HG02970 (cell line): ENCODE data around the gene NKTR.
"Not testable (repeated sequence)": the region's sequence is repeated elsewhere in the genome, so short reads cannot be mapped to it uniquely, and the experiment has no call there.

Experiments used
- ATAC-seq: cut with Tn5 transposase; IDR thresholded peaks from one replicate; pipeline ENCODE4 v1.9.1; 2021; ENCODE audit warnings: mild to moderate bottlenecking, moderate library complexity, moderate number of reproducible peaks; ENCODE audit not compliant: unreplicated experiment, low FRiP score

NKTR gene

DNA sequence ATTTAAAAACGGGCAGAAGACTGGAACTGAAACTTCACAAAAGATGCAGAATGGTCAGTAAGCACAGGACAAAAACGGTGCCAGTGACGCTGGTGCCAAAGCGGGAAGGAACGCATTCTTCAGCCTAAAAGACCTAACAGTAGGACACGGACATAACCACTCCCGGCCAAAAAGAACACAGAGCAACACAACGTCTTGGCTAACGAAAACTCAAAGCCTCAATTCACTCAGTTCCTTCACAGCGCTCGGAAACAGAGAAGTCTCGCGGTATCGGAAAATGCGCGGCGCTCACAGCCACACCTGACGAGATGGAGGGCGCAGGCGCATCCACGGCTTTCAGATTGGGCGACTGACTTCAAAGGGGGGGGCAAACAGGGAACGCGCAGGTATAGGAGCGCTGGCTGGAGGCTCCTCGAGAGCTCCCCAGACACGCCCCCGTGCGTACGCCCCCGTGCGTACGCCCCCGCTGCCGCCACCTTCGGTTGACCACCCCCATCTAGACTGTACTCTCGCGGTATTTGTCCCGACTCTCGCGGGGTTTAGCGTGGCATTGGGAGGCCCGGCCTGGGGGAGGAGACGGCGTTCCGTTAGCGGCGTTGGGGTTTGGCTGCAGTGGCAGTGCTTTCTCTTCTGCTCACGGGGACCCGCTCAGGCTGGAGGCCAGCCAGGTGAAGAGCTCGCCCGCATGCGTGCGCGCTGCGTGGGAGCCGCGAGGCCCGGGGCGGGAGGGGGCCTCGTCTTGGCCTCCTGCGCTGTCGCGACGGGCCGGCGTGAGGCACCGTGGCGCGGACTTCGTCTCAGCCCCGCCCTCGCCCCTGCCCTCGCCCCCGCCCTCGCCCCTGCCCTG lies at the start of gene NKTR:
NKTR (plus strand) TSS at position 576 of the 847 bp plus-strand sequence. CDS start 321 bp downstream, outside the sequence.
- ATAC-seq, result peak; percentile 94

DNA sequence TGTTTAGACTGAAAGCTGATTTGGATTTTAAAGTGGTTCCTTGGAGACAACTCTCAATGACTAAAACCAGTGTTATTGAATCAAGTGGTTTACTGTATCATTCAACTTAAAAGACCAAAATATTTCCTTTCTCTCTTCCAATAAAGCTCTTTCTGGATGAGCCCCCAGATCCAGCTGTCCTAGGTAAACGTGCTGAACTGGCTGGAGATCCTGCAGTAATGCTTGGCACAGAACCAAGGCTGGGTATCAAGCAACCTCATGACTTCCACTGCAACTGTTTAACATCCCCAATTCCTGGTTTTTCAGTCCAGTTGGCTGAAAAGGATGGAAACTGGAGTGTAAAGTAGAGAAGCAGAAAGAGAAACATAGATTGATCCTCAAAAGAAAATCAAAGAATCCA lies 47.7 kb upstream of the NKTR start:
- no peak for ATAC-seq

DNA sequence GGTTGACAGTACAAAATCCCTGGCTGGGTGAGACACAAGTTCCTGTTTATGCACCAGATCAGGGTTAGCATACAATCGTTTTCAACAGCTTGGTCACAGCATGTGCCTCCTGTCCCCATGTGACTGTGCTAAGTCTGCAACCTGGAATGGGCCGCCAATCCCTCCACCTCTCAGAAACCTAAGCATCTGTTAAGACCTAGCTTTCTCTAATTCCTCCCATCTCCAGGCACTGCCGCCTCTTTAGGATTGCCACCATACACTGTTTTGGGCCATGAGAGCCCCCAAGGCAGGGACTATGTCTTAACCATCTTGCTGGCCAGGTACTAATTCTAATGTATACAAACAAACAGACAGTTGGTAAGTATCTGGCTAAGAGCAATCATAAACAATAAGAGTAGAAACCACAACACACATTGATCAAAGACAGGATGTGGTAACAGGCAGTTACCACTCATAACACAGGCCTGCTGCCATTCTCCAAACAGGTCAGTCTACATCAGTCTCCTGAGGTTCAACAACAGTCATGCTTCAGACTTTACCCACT lies 44.3 kb upstream of the NKTR start:
- no peak for ATAC-seq

DNA sequence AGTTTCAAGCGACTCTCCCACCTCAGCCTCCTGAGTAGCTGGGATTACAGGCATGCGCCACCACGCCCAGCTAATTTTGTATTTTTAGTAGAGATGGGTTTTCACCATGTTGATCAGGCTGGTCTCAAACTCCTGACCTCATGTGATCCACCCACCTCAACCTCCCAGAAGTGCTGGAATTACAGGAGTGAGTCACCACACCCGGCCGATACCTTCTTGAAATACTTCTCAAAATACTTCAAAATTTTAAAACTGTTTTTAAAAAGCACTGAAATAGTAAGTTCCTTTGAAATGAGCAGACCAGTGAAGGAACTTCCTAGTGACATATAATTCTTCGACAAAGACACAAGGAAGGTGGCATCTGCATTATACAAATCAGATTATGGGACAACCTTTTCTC lies 43.7 kb upstream of the NKTR start:
- not testable (repeated sequence) for ATAC-seq

DNA sequence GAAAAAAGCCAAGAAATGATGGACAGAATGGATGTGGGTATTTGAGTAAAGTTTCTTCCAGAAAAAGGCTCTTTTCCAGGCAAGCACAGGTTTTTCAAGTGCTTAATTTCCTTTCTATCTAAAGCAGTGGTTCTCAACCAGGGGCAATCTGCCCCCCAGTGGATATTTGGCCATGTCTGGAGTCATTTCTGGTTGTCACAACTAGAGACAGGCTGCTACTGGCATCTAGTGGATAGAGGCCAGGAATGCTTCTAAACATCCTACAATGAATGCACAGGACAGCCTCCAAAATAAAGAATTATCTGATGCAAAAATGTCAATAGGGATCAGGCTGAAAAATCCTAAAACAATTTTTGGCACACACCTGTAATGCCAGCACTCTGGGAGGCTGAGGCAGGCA lies 42.6 kb upstream of the NKTR start:
- no peak for ATAC-seq

DNA sequence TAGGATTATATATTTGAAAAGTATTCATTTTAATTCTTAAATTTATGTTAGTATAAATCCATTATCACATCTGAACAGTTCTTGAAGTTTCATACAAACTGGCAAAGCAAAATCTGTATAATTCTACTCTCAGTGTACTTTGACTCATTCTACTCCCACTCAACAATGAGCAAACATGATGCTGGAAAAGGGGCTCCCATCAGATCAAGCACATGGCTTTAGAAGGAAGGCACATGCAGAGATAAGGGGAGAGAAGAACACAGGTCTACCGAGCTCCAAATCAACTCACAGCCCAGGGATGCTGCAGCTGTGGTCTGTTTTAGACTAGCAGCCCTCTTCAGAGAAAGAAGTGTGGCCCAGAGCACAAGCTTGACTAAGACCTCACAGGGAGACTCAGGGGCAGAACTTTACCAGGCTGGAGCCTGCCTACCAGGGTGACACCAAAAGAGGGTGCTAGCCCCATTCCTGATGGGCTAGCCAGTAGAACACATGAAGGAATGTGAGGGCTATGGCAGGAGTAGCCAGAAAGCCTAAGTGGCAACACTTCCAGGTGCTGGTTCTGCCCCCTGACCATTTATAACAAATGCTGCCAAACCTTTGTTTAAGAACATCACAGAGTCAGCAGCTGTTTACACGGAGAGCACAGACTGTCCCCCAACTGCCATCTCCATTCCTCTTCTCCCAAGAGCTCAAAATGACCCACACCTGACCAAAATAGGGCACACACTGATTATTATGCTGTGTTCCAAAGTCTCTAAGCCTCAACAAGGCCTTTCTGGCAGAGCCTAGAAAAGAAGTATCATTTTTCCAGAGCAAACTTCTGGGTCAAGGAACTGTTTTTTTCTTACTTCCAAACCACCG lies 38.2 kb upstream of the NKTR start:
- no peak for ATAC-seq

DNA sequence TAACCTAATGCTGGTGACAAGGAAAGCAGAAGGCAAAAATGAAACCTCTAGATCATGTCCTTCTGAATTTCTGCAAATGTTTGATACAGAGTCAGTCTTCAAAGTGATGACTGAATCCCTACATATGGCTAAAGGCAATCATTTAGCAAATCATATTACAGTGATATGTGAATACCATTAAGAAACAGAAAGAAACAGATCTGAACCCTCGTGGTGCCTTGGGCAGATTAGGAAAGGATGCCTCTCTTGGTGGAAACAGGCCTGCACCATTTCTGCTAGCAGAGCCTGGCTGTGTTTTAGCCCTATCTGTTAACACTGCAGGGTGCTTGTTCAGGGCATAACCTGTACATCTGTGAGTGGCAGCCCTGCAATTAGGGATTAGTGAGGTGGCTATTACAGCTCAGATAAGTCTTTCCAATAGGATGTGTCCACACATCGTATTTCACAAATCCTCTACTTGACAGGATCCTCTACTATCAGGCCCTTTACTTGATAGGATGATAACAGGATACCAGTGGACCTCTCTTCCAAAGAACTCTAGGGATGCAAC lies 30.8 kb upstream of the NKTR start:
- ATAC-seq, result no peak

DNA sequence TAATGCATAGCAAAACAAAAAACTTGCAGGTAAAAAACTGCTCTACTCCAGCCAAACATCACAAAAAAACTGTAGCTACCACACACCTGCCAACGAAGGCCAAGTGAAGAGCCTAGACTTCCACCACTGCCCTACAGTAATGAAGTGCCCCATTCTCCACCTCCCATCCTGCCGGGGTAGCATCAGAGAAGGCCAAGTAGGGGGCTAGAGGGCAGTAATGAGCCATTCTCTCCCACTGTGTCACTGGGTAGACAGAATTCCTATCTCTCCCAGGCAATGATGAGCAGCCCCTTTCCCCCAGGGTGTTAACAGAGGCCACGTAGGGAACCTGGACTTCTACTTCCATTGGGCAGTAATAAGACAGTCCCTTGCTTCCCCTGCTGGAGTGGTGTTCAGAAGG lies 28.2 kb upstream of the NKTR start:
- no peak for ATAC-seq

DNA sequence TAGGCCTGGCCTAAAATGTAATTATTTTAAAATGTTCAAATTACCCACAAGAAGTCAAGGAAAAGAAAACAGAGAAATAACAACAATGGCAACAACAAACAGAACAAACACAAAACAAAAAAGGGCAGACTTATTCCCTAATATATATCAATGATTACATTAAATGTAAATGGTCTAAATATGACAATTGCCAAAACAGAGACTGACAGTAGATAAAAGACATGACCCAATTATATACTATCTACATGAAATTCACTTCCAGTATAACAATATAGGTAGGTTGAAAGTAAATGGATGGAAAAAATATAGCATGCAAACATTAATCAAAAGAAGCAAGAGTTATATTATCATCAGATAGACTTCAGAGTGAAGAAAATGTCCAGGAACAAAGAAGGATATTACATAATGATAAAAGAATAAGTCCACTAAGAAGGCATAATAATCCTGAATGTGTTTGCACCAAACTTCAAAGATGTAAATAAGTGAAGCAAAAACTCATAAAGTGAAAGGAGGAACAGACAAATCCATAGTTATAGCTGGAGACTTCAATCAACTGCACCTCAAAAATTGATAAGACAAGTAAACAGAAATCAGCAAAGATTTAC lies 25.2 kb upstream of the NKTR start:
- no peak for ATAC-seq

DNA sequence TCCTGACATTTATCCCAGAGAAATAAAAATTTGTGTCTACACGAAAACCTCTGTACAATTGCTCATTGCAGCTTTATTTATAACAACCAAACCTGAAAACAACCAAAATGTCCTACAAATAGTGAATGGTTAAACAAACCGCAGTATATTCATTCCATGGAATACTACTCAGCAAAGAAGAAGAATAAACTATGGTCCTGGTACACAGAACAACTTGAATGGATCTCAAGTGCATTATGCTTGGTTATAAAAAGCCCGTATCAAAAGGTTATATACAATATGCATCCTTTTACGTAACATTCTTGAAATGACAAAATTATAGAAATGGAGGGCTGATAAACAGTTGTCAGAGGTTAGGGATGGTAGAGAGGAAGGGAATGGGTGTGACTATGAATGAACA lies 22.4 kb upstream of the NKTR start:
- no peak for ATAC-seq

DNA sequence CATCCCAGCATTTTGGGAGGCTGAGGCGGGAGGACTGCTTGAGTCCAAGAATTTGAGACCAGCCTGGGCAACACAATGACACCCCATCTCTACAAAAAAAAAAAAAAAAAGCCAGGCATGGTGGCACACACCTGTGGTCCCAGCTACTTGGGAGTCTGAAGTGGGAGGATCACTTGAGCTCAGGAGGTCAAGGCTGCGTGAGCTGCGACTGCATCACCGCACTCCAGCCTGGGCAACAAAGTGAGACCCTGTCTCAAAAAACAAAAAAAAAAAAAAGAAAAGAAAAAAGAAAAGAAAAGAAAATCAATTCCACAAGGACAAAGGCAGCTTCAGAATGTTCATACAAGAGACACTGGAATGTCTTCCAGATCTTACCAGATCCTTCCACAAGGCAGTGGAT lies 21.1 kb upstream of the NKTR start:
- ATAC-seq, result not testable (repeated sequence)

DNA sequence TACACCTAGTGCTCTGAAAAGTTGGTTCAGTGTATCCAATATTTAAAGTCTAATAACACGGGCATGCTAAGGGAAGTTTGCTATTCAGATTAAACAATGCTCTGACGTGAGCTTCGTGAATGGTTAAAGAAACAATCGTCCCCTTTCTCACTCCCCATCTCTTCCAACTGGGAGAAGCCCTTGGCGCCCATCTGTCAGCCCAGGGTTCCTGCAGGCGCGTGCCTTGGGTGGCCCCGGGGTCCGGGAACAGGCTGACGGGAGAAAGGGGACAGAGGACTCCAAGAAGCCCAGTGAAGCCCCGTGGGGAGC lies 19.1 kb upstream of the NKTR start:
- ATAC-seq, result no peak

DNA sequence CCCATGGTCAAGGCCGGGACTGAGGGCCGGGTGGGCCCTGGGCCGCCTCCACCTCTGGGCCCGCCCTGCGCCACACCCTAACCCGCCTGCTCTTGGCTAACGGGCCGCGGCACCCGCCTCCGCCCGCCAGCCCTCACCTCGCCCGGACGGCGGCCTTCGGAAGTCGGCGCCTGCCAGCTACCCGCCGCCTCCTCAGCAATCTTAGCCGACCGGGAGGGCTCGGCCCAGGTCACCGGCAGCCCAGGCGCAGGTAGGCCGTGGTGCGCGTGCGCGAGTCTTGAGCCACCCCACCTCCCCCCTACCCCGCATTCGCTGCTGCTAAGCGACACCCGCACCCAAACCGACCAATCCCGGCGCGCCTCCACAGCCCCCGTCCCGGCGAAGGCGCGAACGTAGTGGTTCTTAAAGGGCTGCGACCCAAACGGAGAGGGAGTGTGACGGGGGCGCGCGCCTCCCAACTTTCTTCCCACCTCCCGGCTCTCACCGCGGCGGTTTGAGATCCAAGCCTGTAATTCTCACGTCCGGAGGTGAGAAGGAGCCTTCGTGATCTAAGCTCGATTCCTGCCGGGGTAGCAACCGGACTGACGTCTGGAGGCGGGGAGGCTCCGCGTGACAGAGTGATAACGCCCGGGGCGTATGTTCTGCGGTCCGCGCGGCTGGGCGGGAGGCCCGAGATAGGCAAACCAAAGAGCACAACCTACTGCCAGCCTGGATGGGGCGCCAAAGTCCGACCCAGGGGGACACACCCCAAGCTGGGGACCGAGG lies 18.6 kb upstream of the NKTR start, which contains the start of gene SEC22C:
SEC22C (minus strand) TSS at position 259 of the 765 bp plus-strand sequence. CDS start 12,921 bp downstream, outside the sequence.
- peak; percentile 95 for ATAC-seq

DNA sequence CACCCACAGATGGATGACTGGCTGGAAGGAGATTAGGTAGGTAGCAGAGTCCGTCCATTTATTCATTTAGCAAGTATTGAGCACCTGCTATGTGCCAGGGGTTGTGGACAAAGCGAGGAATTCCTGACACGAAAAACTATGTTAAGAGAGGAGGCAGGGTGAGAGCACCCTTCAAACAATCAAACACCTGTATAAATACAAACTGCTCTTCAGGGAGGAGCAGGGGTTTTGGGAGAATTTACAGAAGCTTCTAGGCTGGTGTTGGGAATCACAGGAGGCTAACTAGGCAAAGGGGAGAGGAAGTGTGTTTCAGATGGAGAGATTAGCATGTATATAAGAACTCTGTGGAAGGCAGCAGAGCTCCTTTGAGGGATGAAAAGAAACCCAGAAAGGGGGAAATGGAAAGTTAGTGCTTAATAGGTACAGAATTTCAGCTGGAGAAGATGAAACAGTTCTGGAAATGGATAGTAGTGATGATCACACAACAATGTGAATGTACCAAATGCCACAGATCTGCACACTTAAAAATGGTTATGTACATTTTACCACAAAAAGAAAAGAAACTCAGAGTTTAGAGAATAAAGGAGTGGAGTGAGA lies 17.9 kb upstream of the NKTR start:
- ATAC-seq, result no peak

DNA sequence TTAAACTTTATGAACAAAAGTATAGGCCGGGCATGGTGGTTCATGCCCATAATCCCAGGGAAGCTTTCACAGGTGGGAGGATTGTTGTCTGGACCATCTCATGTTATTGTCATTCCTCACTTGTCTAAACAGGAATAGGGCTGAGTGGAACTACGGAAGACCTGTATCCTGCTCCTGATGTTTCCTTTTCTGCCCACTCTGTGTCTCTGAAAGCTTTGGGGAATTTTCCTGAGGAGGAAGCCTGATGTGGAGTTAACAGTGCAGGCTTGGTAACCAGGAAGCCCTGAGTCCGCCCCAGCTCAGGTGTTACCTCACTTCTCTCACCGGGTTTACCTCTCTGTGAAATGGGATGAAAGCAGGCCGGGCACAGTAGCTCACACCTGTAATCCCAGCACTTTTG lies 11.9 kb upstream of the NKTR start:
- no peak for ATAC-seq

DNA sequence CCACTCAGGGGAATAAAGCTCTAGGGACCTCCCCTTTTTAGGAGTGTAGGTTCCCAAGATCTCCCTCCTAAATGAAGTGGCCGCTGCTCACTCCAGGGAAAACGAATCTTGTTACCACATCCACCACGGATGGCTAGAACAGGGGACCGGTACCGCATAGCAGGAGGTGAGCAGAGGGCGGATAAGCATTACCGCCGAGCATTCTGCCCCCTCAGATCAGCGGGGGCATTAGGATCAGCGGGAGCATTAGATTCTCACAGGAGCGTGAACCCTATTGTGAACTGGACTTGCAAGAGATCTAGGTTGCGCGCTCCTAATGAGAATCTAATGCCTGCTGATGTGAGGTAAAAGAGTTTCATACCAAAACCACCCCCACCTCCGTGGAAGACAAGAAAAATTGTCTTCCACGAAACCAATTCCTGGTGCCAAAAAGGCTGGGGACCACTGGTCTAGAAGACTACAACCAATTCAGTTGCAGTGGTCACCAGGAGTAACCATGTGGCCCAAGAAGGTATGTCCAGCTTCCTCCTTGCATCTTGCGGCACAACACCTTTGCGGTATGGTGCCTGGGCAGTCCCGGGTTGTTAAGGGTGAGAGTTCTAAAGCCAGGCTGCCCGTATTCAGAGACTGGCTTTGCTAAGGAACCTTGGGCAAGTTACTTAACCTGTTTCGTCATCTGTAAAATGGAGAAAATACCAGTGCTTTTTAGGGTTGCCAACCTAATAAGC lies 10.9 kb upstream of the NKTR start:
- ATAC-seq, result no peak

DNA sequence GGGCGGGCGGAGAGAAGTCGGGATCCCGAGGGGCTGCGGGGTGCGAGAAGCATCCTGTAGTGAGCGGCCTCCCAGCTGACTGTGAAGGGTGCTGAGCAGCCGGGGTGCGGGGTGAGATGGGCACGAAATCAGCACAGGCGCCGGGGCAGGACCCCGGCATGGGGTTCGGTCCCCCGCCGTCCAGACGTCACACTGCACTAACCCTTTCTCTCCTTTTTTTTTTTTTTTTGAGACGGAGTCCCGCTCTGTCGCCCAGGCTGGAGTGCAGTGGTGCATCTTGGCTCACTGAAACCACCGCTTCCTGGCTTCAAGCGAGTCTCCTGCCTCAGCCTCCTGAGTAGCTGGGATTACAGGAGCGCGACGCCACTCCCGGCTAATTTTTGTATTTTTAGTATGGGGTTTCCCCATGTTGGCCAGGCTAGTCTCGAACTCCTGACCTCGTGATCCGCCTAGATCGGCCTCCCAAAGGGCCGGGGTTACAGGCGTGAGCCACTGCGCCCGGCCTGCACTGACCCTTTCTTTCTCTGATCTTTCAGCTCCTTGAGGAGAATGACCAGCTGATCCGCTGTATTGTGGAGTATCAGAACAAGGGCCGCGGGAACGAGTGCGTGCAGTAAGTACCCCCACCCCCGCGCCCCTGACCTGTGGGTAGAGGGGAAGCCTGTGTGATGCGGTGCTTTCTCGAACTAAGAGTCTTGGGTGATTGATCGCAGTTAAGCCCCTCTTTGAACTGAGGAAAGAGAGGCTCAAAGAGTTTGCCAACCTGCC lies 9.3 kb upstream of the NKTR start:
- no peak for ATAC-seq

DNA sequence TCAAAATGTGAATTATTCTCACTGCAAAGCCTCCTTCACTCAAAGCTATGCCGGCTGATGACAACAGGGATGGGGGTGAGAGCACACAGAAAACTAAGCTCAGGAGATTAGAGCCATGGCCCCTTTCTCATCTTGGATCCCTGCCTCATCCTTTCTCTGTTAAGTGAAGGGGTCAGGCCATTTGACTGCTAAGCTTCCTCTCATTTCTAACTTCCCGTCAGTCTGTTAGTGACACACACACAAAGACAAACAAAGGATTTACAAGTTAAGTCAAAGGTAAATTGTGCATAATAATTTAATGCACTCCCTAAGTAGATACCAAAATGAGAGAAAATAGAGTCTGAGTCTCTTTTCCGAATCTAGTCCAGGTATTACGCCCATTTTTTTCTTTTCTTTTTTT lies 8.7 kb upstream of the NKTR start:
- no peak for ATAC-seq
